HPDE6-E6E7 (cell line): ENCODE measurements around the gene DEFB114.

Source experiments
- DNase-seq: peaks from one replicate; pipeline ENCODE4 v3.0.0; 2011; ENCODE audit warnings: missing footprints; ENCODE audit errors: extremely low spot score

The DEFB114 gene

DNA sequence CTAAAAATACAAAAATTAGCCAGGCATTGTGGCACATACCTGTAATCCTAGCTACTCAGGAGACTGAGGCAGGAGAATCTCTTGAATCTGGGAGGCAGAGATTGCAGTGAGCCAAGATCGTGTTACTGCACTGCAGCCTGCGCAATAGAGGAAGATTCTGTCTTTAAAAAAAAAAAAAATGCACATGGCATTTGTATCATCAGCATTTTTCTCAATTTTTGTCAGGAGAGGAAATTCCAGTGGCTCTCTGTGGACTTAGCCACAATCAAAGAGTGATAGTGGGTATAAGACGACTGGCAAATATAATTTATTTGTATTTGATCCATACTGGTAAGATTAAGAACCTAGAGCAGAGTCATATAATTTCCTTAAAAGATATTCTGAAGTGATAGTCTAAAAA is 28.6 kb downstream of the DEFB114 start:
- no peak for DNase-seq

DNA sequence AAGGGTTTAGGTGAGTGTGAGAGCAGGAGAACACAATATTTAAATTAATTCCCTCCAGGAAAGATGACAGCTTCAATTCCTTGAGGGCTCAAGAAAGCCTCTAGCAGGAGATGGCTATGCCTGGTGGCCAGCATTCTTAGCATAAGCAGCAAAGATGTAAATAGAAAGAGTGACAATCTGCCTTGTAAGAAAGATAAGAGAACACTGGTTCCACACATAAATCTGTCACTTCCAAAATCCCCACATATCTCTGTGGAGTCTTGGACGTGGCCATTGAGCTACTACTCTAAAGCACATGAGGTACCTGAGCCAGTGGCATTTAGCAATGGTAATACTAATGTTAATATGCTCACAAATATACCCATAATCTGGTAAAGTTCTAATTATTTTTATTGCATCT is 29.2 kb downstream of the DEFB114 start:
- DNase-seq, result no peak

DNA sequence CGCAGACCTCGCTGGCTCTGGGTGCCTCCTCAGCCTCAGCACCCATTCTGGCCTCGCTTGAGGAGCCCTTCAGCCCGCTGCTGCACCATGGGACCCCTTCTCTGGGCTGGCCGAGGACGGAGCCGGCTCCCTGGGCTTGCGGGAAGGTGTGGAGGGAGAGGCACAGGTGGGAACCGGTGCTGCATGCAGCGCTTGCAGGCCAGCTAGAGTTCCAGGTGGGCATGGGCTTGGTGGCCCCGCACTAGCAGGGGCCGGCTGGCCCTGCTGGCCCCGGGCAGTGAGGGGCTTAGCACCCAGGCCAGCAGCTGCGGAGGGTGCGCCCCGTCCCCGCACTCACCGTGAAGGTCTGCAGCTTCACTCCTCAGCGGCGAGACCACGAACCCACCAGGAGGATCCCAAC is 30.4 kb downstream of the DEFB114 start:
- no peak for DNase-seq

DNA sequence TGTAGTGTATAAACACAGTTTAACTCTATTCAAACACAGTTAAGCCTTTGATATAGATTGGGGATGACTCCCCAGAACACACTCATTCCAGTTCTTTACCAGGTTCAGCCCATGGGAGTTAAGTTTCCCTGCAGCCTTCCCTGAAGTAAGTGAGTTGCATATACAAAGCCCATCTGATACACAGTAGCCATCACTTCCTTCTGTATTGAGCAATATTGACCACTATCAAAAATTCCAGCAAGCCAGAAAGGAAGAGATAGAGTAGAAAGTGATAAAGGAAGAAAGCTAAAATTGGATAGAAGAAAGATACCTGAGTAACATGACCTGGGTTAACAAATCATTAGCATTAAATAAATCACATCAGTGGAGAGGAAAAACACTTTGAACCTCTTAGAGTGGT is 34.6 kb downstream of the DEFB114 start:
- DNase-seq, result no peak

DNA sequence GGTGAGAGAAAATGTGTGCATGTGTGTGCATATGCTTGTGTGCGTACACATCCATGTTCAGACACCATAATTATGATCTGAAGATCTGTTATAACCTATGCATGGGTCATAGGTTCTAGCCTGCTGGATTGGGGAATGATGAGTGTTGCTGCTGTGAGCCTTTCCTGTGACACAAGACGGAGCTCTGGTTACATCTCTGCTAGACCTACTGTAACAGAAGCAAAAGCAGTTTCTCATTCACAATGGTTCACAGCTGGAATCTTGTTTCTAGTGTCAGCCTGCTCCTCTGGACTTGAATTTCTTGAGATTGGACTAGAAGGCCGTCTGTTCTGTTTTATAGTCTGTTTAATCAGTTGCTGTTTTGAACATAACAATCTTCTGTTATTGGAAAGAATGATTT is 40.1 kb downstream of the DEFB114 start:
- no peak for DNase-seq

DNA sequence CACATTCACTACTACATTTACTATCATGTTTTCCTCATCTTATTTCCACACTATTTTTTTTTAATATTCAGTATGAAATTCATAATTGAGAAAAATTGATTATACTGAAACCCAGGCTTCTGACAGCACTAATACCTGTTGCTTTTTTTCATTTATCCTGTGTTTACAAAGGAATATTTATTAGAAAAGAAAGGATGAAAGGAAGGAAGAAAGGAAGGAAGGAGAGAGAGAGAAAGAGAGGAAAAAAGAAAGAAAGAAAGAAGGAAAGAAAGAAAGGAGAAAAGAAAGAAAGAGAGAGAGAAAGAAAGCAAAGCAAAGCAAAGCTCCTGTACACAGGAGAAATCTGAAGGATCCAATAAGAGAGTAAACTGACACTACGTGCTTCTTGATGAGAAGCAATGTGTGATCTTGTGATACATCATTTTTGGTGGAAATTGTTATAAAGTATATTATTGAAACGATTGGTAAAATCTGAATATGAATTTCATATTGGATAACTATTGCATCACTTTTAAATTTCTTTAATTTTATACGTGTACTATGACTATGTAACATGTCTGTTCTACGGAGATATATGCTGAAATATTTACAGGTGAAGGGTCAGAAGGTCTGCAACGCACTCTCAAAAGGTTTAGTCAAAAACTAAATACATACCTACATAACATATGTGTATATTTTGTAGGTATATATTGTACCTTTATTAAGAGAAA is 43.9 kb downstream of the DEFB114 start:
- no peak for DNase-seq

DNA sequence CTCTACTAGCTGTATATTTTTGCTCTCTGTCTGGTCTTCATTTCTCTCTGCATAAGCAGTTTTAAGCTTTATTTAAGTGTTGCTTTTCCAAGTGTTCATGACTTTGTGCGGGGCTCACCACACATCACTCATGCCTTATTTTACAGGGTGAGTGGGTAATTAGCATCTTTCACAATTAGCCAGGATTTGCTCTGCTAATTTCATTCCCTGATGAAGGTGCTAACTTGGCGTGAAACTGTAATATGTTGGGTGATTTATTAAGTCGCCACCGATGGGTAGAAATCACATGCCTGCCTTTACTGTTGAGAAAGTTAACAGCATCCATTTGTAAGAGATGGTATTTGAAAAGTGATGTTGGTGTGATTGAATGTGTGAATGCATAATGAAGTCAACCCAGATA is 44.7 kb downstream of the DEFB114 start:
- DNase-seq, result no peak

DNA sequence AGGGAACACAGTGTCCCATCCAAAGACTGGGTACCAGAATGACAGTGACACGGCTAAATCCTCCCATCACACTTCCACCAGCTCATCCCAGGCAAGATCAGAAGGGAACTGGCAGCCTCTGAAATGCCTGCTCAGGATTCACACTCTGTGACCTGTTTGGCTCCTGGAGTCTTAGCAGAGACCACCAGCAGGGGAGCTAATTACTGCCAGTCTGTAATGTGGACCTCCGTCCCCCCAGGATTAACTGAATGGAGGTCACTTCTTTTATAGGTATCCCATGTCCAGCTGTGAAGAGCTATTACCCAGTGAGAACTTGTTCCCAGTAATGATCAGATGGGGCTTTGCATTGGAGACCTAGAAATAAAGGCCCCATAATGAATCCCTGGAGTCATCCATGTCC is 45.2 kb downstream of the DEFB114 start:
- DNase-seq, result no peak

DNA sequence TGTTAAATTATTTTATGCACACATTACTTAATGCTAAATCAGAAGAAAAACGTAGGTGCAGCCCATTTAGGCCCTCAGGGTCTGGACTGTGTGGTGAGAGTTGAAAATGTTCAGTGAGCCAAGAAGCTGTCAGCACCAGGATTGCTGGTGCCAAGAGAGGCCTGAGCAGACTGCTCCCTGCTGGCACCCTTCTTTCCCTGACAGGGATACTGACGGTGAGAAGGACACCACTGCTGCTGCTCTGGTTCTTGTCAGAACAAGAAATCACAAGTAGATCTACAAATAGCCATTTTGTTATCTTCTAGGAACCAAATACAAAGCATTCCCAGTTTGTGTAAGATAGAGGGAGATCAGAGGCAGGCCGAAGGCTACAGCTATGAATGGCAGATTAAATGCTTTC is 48.9 kb downstream of the DEFB114 start:
- no peak for DNase-seq

DNA sequence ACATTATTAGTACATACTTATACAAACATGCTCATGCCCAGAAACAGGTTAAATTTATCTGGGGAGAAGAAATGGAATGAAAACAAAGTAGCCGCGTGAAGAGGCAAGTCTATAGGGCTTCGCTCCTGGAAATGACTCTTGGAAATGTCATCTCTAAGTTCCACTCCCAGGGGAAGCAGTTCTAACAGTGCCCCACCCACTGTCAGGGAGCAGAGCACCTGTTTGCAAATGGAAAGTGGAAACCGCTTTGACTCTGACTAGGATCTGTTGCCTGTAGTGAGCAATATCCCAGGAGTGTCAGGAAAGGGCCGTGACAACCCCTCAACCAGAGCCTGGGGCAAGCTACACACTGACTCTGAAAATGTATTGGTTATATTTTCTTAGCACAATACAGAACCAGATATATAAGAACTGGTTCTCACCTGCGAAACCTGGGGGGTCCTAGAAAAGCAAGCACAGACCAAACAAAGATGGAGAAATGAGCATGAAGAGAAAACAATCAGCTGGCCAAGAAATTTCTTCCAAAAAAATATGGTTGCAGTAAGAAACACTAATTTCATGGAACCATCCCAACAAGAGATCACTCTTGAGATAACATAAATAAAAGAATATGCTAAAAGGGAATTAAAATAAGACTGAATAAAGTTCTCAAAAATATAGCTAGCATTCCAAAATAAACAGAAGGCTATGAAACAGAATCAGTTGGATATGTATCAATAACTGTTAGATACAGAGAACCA is 50.2 kb downstream of the DEFB114 start:
- DNase-seq, result no peak

DNA sequence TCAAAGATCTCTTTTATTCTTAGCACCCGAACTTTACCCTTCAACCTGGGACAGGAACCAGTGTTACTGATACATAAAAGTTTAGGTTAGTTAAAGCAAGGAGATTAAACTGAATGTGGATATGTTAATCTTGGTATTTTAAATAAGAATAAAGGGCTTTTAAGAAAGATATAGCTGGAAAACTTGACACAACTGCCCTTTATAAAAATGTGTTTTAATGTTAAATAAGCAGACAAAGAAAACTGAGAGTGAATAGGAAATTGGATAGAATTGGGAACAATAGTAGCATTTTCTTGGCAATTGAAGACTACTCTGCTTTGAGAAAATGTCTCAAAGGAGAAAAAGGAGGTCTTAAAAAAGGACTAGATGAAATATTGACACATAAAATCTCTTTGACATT is 51.8 kb downstream of the DEFB114 start:
- DNase-seq, result no peak

DNA sequence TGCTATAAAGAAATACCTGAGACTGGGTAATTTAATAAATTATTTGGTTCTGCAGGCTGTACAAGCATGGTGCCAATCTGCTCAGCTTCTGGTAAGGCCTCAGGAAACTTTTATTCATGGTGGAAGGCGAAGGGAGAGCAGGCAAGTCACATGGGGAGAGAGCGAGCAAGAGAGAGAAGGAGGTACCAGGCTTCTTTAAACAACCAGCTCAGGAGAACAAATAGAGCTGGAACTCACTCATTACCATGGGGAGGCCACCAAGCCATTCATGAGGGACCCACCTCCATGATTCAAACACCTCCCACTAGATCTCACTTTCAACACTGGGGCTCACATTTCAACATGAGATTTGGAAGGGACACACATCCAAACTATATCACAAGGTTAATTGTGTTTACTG is 52.7 kb downstream of the DEFB114 start:
- DNase-seq, result no peak
